A673 (cell line): ENCODE data around the gene UAP1L1. TPM values are rescaled to one million over a fixed set of nuclear protein-coding genes. Genes with fewer than 3 reads are reported as not detected.

Experiments
- BruUV-seq: library from RNA; stranded (reverse); fragments of 400-500 nt; replicated peaks from 2 replicates; lab custom pipeline; 2021; lab: Mats Ljungman, UMichigan
- CTCF ChIA-PET: fragments of 300-600 bp; sonication (Branson Sonifier 250); formaldehyde crosslinking; loops from one replicate; lab custom pipeline; 2022; ENCODE audit warnings: antibody characterized with exemption; lab: Charles Lee
- POLR2A ChIA-PET: fragments of 300-600 bp; sonication (Branson Sonifier 250); formaldehyde crosslinking; loops from one replicate; lab custom pipeline; 2022; ENCODE audit warnings: antibody characterized with exemption; ENCODE audit not compliant: low non-redundant PET; lab: Charles Lee
- DNase-seq: peaks from one replicate; pipeline ENCODE4 v3.0.0-alpha.2; 2015; ENCODE audit warnings: low spot score
- H3K27ac ChIP-seq: fragments of 200-600 bp; sonication (generic); 2 replicates; pipeline ENCODE4 v1.5.1; 2016; ENCODE audit warnings: mixed run types, low read depth, mild to moderate bottlenecking, mixed read lengths, antibody characterized with exemption, low read length; ENCODE audit not compliant: poor library complexity, severe bottlenecking
- H3K27me3 ChIP-seq: fragments of 200-600 bp; sonication (generic); replicated peaks from 2 replicates; pipeline ENCODE4 v1.6.1; 2017; ENCODE audit warnings: mixed run types, low read depth, mild to moderate bottlenecking, mixed read lengths, antibody characterized with exemption, low read length; ENCODE audit not compliant: insufficient read depth, poor library complexity
- H3K36me3 ChIP-seq: fragments of 200-600 bp; sonication (generic); 2 replicates; pipeline ENCODE4 v1.6.1; 2016; ENCODE audit warnings: mixed run types, mild to moderate bottlenecking, mixed read lengths, antibody characterized with exemption, low read length; ENCODE audit not compliant: insufficient read depth, poor library complexity, severe bottlenecking
- H3K4me1 ChIP-seq: fragments of 200-600 bp; sonication (generic); 2 replicates; pipeline ENCODE4 v1.6.1; 2017; ENCODE audit warnings: mixed run types, mild to moderate bottlenecking, mixed read lengths, antibody characterized with exemption, low read length; ENCODE audit not compliant: insufficient read depth, poor library complexity, severe bottlenecking
- H3K4me3 ChIP-seq: fragments of 200-600 bp; sonication (generic); 2 replicates; pipeline ENCODE4 v1.5.1; 2016; ENCODE audit warnings: low read depth, mixed run types, mild to moderate bottlenecking, mixed read lengths, low read length; ENCODE audit not compliant: poor library complexity, severe bottlenecking
- H3K9me3 ChIP-seq: fragments of 200-600 bp; sonication (generic); 2 replicates; pipeline ENCODE4 v1.6.1; 2016; ENCODE audit warnings: mixed run types, low read depth, mild to moderate bottlenecking, mixed read lengths, antibody characterized with exemption, low read length; ENCODE audit not compliant: poor library complexity, severe bottlenecking
- EZH2 ChIP-seq: fragments of 200-600 bp; sonication (generic); IDR thresholded peaks from 2 replicates; pipeline ENCODE4 v1.6.1; 2017; ENCODE audit warnings: borderline replicate concordance, low read depth, mild to moderate bottlenecking, mixed read lengths, antibody characterized with exemption, low read length; ENCODE audit not compliant: poor library complexity, severe bottlenecking
- intact Hi-C: fragments of 100-400 bp; cut with micrococcal nuclease; formaldehyde crosslinking; loops from one replicate; pipeline ENCODE4 v1.10.0; 2022; ENCODE audit not compliant: unreplicated experiment
- total RNA-seq: library from RNA; stranded (reverse); gene quantifications from 2 replicates; pipeline ENCODE4 v1.2.3, GENCODE V29; 2021
- TF ChIP-seq, protein P1 (sequence below): fragments of 300-800, 200-600 bp; sonication (generic); conservative IDR thresholded peaks from 2 replicates; pipeline ENCODE4 v1.5.1; 2017; ENCODE audit warnings: low read depth, mild to moderate bottlenecking, antibody characterized with exemption, low read length, moderate library complexity, mixed read lengths

UAP1L1 gene
- total RNA-seq, 1 experiment from 2014 or later = 11.2 TPM

DNA sequence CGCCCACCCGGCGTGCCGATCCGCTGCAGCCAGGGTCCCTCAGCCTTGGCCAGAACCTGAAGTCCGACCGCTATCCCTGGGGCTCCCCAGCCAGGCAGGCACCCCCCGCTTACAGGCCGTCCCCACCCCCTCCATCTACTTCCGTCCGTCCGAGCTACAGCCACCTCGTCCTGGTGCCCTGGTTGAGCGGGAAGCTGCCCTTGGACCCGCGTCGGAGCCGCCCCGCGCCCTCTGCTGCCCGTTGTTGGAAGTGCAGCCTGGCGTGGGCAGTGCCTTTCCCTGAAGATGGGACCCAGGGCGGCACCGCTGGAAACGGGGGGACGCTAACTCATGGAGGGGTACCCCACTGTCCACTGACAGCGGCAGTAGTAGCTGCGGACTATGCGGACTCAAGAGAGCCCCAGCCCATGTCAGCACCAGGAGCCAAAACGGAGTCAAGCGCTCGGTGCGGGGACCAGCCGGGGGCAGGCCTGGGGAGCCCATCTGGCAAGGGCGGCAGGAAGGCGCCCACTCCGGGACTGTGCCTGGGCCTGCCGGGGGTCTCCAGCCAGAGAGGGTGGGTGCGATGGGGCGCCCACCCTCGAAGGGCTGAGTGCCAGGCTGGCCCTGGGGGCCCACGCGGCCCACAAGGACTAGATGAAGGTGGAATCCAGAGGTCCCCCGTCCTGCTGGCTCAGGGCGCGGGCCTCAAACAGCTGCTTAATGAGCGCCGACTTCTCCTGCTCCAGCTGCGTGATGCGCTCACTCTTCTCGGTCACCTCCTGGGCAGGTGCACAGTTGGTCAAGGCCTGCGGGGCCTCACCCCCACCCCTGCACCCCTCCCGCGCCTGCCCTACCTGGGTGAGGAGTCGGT is 13.1 kb upstream of the UAP1L1 start:
- ChIA-PET CTCF (interaction anchor here (0.9 to 1.3 kb wide), 4 partner anchors 9 to 274 kb away, joined by 3 to 4 read pairs (median 3); partner anchors contain the start of gene TMEM141), POLR2A (no interaction called here)
- intact Hi-C loops = no loop called here
- H3K9me3 ChIP-seq = no peaks in the 10 kb centered on the region
- H3K27me3 ChIP-seq = no peaks in the 10 kb centered on the region
- peaks cover 4% of the 10 kb centered on the region for H3K4me1 ChIP-seq
- no TSS peak for BruUV-seq
- TF ChIP-seq, protein P1, sequence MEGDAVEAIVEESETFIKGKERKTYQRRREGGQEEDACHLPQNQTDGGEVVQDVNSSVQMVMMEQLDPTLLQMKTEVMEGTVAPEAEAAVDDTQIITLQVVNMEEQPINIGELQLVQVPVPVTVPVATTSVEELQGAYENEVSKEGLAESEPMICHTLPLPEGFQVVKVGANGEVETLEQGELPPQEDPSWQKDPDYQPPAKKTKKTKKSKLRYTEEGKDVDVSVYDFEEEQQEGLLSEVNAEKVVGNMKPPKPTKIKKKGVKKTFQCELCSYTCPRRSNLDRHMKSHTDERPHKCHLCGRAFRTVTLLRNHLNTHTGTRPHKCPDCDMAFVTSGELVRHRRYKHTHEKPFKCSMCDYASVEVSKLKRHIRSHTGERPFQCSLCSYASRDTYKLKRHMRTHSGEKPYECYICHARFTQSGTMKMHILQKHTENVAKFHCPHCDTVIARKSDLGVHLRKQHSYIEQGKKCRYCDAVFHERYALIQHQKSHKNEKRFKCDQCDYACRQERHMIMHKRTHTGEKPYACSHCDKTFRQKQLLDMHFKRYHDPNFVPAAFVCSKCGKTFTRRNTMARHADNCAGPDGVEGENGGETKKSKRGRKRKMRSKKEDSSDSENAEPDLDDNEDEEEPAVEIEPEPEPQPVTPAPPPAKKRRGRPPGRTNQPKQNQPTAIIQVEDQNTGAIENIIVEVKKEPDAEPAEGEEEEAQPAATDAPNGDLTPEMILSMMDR = peak; percentile 94
- no peak for TF ChIP-seq EZH2
- peaks cover 7% of the 10 kb centered on the region for H3K36me3 ChIP-seq
- DNase-seq = no peak
- H3K4me3 ChIP-seq = no peak overlapping the region
- H3K27ac ChIP-seq = no peak overlapping the region

DNA sequence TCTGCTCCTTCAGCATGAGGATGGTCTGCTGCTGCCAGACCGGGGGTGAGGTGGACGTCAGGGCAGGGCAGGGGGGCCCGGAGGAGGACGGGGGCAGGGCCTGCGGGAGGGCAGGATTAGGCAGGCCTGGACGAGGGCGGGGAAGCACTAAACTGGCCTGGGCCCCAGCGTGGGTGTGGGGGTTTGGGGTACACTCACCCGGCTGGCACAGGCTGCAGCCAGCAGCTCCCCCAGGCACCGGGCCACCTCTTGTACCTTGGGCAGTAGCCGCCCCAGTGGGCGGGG is 12.5 kb upstream of the UAP1L1 start:
- no peak for DNase-seq
- ChIA-PET CTCF (no interaction called here), POLR2A (no interaction called here)
- H3K4me1 ChIP-seq = peaks cover 6% of the 10 kb centered on the region
- H3K27ac ChIP-seq = no peak overlapping the region
- intact Hi-C loops = no loop called here
- TF ChIP-seq, protein P1 = no peak
- no peak for TF ChIP-seq EZH2
- BruUV-seq = no TSS peak
- peaks cover 7% of the 10 kb centered on the region for H3K36me3 ChIP-seq
- no peaks in the 10 kb centered on the region for H3K27me3 ChIP-seq
- H3K4me3 ChIP-seq = no peak overlapping the region
- no peaks in the 10 kb centered on the region for H3K9me3 ChIP-seq

DNA sequence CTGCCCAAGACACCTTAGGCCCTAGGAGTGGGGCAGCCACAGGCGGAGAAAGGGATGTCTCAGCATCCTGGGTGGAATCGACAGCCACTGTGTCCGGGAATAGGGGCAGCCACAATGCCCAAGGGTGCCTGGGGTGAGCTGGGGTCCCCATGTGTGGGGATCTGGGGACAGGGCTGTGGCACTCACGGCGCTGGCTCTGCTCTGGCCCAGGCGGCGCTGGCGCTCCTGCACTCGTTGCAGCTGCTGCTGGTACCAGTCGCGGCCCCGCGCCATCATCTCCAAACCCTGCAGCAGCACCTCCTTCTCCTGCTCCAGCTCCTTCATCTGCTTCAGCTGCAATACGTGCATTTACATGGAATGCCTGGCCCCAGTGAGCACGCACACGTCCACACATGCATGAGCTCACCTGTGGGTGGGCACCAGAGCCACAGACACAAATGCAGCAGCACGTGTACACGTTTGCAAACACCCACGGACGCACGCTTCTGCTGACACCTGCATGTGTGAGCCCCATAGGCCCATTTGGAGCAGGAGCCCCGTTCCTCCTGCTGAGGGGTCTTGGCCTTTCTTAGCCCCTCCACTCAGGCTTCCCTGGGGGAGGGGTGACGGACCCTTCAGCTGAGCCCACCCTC is 11.9 kb upstream of the UAP1L1 start:
- H3K36me3 ChIP-seq = peaks cover 7% of the 10 kb centered on the region
- no peak overlapping the region for H3K4me3 ChIP-seq
- POLR2A ChIA-PET = interaction anchor here (0.6 kb wide), 1 partner anchor 9 kb away, joined by 4 read pairs; no protein-coding TSS in a partner anchor
- intact Hi-C loops = no loop called here
- BruUV-seq = no TSS peak
- H3K9me3 ChIP-seq = no peaks in the 10 kb centered on the region
- CTCF ChIA-PET = no interaction called here
- no peaks in the 10 kb centered on the region for H3K27me3 ChIP-seq
- H3K27ac ChIP-seq = no peak overlapping the region
- peaks cover 6% of the 10 kb centered on the region for H3K4me1 ChIP-seq
- DNase-seq = no peak
- no peak for TF ChIP-seq EZH2
- TF ChIP-seq, protein P1 = no peak
